NOMO-1 (cell line): ENCODE data around the gene ZSCAN1.

Source experiments
- DNase-seq, 2 experiments: peaks; one replicate each; lab custom pipeline; 2025; ENCODE audit not compliant: unreplicated experiment in 2 of 2; lab: John Stamatoyannopoulos, UW

Gene ZSCAN1

DNA sequence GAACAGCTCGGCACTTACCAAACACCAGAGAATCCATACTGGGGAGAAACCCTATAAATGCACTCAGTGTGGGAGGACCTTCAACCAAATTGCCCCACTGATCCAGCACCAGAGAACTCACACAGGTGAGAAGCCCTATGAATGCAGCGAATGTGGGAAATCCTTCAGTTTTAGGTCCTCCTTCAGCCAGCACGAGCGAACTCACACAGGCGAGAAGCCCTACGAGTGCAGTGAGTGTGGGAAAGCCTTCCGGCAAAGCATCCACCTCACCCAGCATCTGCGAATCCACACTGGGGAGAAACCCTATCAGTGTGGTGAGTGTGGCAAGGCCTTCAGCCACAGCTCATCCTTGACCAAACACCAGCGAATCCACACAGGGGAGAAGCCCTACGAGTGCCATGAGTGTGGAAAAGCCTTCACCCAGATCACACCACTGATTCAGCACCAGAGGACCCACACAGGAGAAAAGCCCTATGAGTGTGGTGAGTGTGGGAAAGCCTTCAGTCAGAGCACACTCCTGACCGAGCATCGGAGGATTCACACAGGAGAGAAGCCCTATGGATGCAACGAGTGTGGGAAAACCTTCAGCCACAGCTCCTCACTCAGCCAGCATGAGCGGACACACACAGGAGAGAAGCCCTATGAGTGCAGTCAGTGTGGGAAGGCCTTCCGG is 33.6 kb downstream of the ZSCAN1 start:
- DNase-seq, result no peak

- DNase-seq, result no peak
Measured at GRCh38 chr19:58079792-58080191, 46.0 kb downstream of the ZSCAN1 start.

GRCh38 chr19:58083021-58083420 is 49.2 kb downstream of the ZSCAN1 start:
- DNase-seq, result no peak

GRCh38 chr19:58084596-58085347 is 50.9 kb downstream of the ZSCAN1 start:
- no peak for DNase-seq

GRCh38 chr19:58085348-58085875 is 51.6 kb downstream of the ZSCAN1 start:
- DNase-seq, result no peak

- no peak for DNase-seq
Measured at GRCh38 chr19:58086825-58087710, 53.2 kb downstream of the ZSCAN1 start.

DNA sequence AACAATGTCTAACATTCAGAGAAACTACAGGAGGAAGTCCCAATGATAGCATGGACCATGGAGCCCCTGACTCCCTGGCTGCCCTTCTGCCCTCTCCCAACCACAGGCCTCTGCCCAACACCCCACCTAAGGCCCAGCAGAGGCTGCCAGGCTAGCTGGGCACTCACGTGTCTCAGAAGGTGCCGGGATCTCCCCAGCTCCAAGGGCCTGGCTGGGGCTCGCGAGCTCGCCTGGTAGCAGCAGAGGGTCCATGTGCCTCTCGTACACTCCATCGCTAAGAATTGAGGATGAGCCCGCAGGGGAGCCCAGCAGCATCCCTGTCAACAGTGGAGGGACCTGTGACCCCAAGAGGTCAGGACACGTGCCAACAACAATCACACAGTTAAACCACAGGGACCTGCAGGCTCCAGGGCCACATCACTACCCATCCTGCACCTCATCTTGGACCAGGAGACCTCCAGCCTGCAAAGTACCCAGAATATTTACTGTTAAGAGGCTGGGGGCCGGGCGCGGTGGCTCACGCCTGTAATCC is 54.8 kb downstream of the ZSCAN1 start:
- DNase-seq, result no peak

GRCh38 chr19:58089846-58090245 is 56.0 kb downstream of the ZSCAN1 start:
- DNase-seq, result no peak

DNA sequence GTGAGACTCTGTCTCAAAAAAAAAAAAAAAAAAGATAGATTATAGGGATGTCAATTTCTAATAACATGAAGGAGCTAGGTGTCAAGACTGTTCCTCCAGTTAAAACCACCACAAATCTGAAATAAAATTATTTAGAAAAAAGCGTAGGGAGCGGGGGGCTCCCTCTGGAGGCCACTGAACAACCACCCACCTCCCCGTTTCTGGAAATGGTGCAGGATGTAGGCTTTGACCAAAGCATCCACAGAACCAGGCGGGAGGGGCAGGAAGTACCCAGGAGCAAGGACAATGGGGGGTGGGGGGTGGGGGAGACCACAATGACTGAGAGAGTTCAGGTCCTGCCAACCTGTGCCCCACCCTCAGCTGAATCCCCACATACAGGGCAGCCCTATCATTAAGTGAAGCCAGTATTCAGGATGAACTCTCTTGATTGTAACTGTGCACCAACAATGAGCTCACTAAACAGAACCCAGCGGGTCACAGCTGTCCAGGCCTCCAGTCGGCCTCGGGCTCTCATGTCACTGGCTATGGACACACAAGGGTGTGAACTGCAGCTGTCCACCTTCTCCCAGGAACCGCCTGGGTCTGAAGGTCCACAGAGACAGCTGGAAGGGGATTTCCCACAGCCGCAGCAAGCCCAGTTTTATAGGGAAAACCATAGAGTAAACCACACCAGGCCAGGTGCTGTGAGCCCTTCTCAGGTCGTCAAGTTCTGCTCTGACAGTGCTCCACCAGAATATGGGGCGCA is 57.6 kb downstream of the ZSCAN1 start:
- no peak for DNase-seq

DNA sequence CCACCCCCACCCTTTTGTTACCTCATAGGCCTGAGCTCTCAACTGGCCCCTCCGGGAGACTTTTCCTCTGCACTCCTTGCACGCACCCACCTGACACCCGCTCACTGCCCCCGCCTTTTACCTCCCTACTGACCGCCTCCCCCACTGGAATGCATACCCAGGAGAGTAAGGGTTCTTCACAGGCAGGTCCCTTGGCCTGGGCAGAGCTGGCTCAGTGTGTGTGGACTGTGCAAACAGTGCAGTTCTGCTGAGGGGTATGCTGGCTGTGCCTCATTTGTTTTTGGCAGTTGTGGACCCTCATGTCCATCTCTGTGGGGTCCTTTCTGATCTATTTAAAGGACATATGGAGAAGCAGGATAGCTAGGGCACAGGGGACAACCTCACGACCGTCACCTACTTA is 59.2 kb downstream of the ZSCAN1 start:
- DNase-seq, result no peak

- DNase-seq, result no peak
Measured at GRCh38 chr19:58095328-58095727, 61.5 kb downstream of the ZSCAN1 start.

DNA sequence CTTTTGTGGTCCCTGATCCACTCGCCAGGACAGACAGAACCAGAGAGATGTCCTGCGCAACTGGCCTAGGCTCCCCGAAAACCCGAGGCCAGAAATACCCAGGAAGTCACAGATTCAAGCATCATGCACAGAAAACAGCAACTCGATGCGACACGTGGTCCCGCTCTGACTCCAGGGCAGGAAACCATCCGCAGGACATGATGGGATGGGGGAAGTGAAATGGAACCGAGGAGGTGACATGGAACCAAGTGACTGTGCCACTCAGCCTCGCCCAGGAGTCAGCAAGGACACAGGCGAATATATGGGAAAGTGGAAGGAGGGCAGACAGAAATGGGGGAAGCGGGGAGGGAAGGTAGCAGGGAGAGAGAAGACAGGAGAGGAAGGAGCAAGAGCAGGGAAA is 63.1 kb downstream of the ZSCAN1 start:
- DNase-seq, result no peak

DNA sequence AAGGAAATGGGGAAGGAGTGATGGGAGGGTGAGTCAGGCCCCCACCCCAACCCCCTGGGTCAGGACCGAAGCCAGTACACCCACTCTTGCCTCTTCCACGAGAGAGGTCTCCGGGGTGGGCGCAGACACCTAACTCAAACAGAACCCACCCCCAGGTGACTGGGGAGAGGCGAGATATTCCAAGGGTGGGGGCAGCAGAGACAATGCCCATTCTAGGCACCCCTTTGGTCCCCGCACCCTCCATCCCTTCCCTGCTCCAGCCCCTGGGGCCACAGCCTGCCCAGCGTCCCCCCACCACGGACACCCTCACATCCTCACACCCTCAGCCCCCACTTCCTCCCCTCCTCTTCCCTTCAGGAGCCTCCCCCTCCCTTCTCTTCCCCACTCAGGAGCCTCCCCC is 63.5 kb downstream of the ZSCAN1 start:
- DNase-seq, result no peak

- DNase-seq, result no peak
Measured at GRCh38 chr19:58097781-58098681, 64.2 kb downstream of the ZSCAN1 start, which contains the start of gene ZSCAN18. Gene ZSCAN18 (minus strand): TSS chr19:58098231. CDS start chr19:58090267, 7,964 bp downstream.

GRCh38 chr19:58098682-58098998 is 64.8 kb downstream of the ZSCAN1 start:
- DNase-seq, result no peak
